Panc1 (cell line): ENCODE results near the gene TFEB. TPM values are rescaled to one million over a fixed set of nuclear protein-coding genes. Genes with fewer than 3 reads are reported as not detected.

Experiments
- ATAC-seq: fragments of 200-7000 bp; cut with Tn5 transposase; 2 replicates; pipeline ENCODE4 v1.9.1; 2020; ENCODE audit warnings: mild to moderate bottlenecking, moderate library complexity
- BruUV-seq: library from RNA; stranded (reverse); fragments of 400-500 nt; replicated peaks from 2 replicates; lab custom pipeline; 2021; lab: Mats Ljungman, UMichigan
- CTCF ChIA-PET: fragments of 300-600 bp; sonication (Branson Sonifier 250); formaldehyde crosslinking; loops from one replicate; lab custom pipeline; 2022; ENCODE audit warnings: antibody characterized with exemption; lab: Charles Lee
- POLR2A ChIA-PET: fragments of 300-600 bp; sonication (Branson Sonifier 250); formaldehyde crosslinking; loops from one replicate; lab custom pipeline; 2022; ENCODE audit warnings: antibody characterized with exemption; lab: Charles Lee
- DNase-seq: peaks from one replicate; pipeline ENCODE4 v3.0.0-alpha.2; 2010; ENCODE audit warnings: low read depth, low spot score
- H3K27ac ChIP-seq: 2 replicates; pipeline ENCODE4 v1.5.1; 2011; ENCODE audit warnings: mild to moderate bottlenecking, low read length, inconsistent platforms
- H3K27me3 ChIP-seq: fragments of 200-500 bp; sonication (Bioruptor generic); 2 replicates; pipeline ENCODE4 v1.6.0; 2014; ENCODE audit warnings: low read length, inconsistent platforms; ENCODE audit not compliant: control insufficient read depth, insufficient read depth
- H3K36me3 ChIP-seq: fragments of 200-500 bp; sonication (Bioruptor generic); 2 replicates; pipeline ENCODE4 v1.5.1; 2014; ENCODE audit warnings: inconsistent platforms, mild to moderate bottlenecking, low read length, moderate library complexity; ENCODE audit not compliant: control insufficient read depth, insufficient read depth
- H3K4me1 ChIP-seq: 2 replicates; pipeline ENCODE4 v1.5.1; 2011; ENCODE audit warnings: inconsistent platforms, mild to moderate bottlenecking, low read length, moderate library complexity; ENCODE audit not compliant: control insufficient read depth, insufficient read depth
- H3K4me3 ChIP-seq, 2 experiments: 2 replicates each; pipeline ENCODE4 v1.5.1; 2011 to 2012; ENCODE audit warnings: low read depth in 2 of 2, low read length in 2 of 2, mild to moderate bottlenecking in 2 of 2, inconsistent platforms in 1 of 2, moderate library complexity in 1 of 2
- H3K9me3 ChIP-seq: fragments of 200-500 bp; sonication (Bioruptor generic); 2 replicates; pipeline ENCODE4 v1.5.1; 2014; ENCODE audit warnings: low read depth, mild to moderate bottlenecking, inconsistent platforms, low read length, moderate library complexity; ENCODE audit not compliant: control insufficient read depth, insufficient read depth
- POLR2AphosphoS5 ChIP-seq: IDR thresholded peaks from 2 replicates; pipeline ENCODE4 v1.6.1; 2012; ENCODE audit warnings: mild to moderate bottlenecking, low read depth, low read length, moderate library complexity
- SIN3A ChIP-seq: IDR thresholded peaks from 2 replicates; pipeline ENCODE4 v1.6.1; 2012; ENCODE audit warnings: low read depth, mild to moderate bottlenecking, low read length, moderate library complexity, borderline replicate concordance; ENCODE audit not compliant: insufficient read depth
- TCF7L2 ChIP-seq: IDR thresholded peaks from 2 replicates; pipeline ENCODE4 v1.6.1; 2011; ENCODE audit warnings: mild to moderate bottlenecking, low read depth, low read length, inconsistent platforms
- in situ Hi-C: cut with HindIII; loops from 2 replicates; pipeline ENCODE4 v1.10.0; 2016; ENCODE audit warnings: low sequenced_read_pairs, low pct_unique_long_range_greater_than_20kb
- intact Hi-C: fragments of 100-400 bp; cut with micrococcal nuclease; formaldehyde crosslinking; loops from one replicate; pipeline ENCODE4 v1.10.0; 2022; ENCODE audit not compliant: unreplicated experiment
- total RNA-seq: library from RNA; stranded (reverse); gene quantifications from one replicate; pipeline ENCODE4 v1.2.1, GENCODE V29; 2021; ENCODE audit not compliant: unreplicated experiment
- TF ChIP-seq, protein P1 (sequence below), 2 experiments: IDR thresholded peaks; 2 replicates each; pipeline ENCODE4 v1.6.1; 2011 to 2012; ENCODE audit warnings: low read depth in 2 of 2, control low read depth in 1 of 2, low read length in 1 of 2, mild to moderate bottlenecking in 1 of 2, moderate library complexity in 1 of 2; ENCODE audit not compliant: insufficient read depth in 1 of 2
- TF ChIP-seq, protein P2 (sequence below): fragments of 450-650 bp; IDR thresholded peaks from 2 replicates; pipeline ENCODE4 v1.5.1; 2017; ENCODE audit warnings: mild to moderate bottlenecking

TFEB gene
- total RNA-seq, 1 experiment from 2014 or later, result 13.3 TPM

DNA sequence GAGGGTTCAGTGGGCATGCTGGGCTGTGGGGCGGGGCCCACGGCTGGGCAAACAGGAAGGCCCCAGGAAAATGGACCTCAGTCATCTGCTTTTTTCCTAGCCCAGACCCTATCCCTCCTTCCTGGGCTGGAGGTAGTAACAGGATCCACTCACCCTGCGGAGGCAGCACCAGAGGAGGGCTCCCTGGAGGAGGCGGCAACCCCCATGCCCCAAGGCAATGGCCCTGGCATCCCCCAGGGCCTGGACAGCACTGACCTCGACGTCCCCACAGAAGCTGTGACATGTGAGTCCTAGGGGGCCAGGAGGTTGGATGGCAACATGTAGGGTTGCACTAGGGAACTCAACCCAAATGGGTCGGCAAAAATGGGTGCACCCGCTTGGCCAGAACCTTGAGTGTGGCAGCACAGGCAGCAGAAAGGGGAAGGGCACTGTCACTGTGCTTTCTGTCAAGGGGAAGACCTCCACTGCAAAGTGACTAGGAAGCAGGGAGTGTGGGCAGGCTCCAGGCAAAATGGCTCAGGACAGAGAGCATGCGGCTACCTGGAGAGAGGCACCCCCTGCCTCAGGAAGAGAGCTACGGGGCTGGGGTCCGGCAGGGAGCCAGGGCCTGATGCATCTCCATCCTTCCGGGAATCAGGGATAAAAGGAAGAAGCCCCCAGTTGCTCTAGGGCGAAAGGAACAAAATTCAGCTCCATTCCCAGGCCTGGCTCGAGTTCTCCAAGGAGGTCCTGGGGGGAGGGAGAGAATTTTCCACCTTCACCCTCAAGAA is 89.2 kb downstream of the TFEB start:
- H3K36me3 ChIP-seq, result no peaks in the 10 kb centered on the region
- ATAC-seq (no peak), DNase-seq (no peak)
- in situ Hi-C loops (no loop called here), intact Hi-C loops (no loop called here)
- H3K4me1 ChIP-seq, result peaks cover 3% of the 10 kb centered on the region; the same call in 1 of the 2 replicates
- no peaks in the 10 kb centered on the region for H3K27me3 ChIP-seq
- TF ChIP-seq SIN3A (no peak), POLR2AphosphoS5 (no peak)
- TF ChIP-seq, protein P1, sequence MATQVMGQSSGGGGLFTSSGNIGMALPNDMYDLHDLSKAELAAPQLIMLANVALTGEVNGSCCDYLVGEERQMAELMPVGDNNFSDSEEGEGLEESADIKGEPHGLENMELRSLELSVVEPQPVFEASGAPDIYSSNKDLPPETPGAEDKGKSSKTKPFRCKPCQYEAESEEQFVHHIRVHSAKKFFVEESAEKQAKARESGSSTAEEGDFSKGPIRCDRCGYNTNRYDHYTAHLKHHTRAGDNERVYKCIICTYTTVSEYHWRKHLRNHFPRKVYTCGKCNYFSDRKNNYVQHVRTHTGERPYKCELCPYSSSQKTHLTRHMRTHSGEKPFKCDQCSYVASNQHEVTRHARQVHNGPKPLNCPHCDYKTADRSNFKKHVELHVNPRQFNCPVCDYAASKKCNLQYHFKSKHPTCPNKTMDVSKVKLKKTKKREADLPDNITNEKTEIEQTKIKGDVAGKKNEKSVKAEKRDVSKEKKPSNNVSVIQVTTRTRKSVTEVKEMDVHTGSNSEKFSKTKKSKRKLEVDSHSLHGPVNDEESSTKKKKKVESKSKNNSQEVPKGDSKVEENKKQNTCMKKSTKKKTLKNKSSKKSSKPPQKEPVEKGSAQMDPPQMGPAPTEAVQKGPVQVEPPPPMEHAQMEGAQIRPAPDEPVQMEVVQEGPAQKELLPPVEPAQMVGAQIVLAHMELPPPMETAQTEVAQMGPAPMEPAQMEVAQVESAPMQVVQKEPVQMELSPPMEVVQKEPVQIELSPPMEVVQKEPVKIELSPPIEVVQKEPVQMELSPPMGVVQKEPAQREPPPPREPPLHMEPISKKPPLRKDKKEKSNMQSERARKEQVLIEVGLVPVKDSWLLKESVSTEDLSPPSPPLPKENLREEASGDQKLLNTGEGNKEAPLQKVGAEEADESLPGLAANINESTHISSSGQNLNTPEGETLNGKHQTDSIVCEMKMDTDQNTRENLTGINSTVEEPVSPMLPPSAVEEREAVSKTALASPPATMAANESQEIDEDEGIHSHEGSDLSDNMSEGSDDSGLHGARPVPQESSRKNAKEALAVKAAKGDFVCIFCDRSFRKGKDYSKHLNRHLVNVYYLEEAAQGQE (IDR thresholded peaks at IDR 0.05; ENCODE audit: insufficient read depth in 1 of 2, low read depth in 2 of 2, low read length in 1 of 2), result no peak
- no peak overlapping the region for H3K4me3 ChIP-seq
- H3K9me3 ChIP-seq, result no peaks in the 10 kb centered on the region
- no peak overlapping the region for H3K27ac ChIP-seq
- POLR2A ChIA-PET, result no interaction called here
- CTCF ChIA-PET, result no interaction called here
- BruUV-seq, result no TSS peak

DNA sequence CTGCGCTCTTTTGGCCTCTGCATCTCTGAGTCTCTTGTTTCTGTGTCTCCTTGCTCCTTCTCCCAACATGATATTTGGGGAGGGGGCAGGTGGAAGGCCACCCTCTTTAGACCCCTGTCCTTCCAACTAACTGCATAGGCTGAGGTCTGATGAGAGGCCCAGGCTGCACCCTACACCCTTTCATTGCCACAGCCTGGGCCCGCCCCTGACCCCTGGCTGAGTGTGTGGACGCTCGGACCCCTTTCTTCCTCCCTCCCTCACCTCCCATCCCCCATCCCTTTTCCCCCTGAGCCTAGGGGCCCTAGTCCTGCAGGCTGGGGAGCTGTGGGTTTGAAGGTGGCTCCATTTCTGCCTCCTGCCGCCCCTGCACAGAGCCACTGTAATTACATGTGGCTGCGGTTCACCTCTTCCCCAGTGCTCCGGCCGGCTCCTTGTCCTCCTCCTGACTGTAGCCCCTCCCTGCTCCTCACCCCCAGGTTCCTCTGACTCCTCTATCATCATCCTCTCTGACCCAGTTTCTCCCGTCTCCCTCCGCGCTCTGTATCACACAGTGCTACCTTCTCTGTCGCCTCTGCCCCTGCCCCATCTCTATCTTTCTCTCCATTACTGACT is 90.3 kb downstream of the TFEB start:
- Histone ChIP-seq H3K4me1 (peaks cover 3% of the 10 kb centered on the region; the same call in 1 of the 2 replicates), H3K4me3 (no peak overlapping the region), H3K27ac (no peak overlapping the region), H3K36me3 (no peaks in the 10 kb centered on the region), H3K27me3 (no peaks in the 10 kb centered on the region), H3K9me3 (no peaks in the 10 kb centered on the region)
- DNase-seq (no peak), ATAC-seq (no peak)
- CTCF ChIA-PET, result no interaction called here
- no TSS peak for BruUV-seq
- no peak for TF ChIP-seq POLR2AphosphoS5
- TF ChIP-seq, protein P1 (IDR thresholded peaks at IDR 0.05; ENCODE audit: insufficient read depth in 1 of 2, low read depth in 2 of 2, low read length in 1 of 2), result no peak
- TF ChIP-seq TCF7L2, result no peak
- TF ChIP-seq, protein P2, sequence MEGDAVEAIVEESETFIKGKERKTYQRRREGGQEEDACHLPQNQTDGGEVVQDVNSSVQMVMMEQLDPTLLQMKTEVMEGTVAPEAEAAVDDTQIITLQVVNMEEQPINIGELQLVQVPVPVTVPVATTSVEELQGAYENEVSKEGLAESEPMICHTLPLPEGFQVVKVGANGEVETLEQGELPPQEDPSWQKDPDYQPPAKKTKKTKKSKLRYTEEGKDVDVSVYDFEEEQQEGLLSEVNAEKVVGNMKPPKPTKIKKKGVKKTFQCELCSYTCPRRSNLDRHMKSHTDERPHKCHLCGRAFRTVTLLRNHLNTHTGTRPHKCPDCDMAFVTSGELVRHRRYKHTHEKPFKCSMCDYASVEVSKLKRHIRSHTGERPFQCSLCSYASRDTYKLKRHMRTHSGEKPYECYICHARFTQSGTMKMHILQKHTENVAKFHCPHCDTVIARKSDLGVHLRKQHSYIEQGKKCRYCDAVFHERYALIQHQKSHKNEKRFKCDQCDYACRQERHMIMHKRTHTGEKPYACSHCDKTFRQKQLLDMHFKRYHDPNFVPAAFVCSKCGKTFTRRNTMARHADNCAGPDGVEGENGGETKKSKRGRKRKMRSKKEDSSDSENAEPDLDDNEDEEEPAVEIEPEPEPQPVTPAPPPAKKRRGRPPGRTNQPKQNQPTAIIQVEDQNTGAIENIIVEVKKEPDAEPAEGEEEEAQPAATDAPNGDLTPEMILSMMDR, result no peak
- TF ChIP-seq SIN3A, result no peak
- in situ Hi-C loops (no loop called here), intact Hi-C loops (no loop called here)
- POLR2A ChIA-PET, result no interaction called here
